Osteoblast (primary cell): Measurements from ENCODE around the gene IL1RAPL1. TPM values are rescaled to one million over a fixed set of nuclear protein-coding genes. Genes with fewer than 3 reads are reported as not detected.
"Not testable (repeated sequence)": the region's sequence is repeated elsewhere in the genome, so short reads cannot be mapped to it uniquely, and the experiment has no call there.

Source experiments
- DNase-seq: peaks from one replicate; pipeline ENCODE4 v3.0.0; 2011; ENCODE audit warnings: low spot score, mixed read lengths; ENCODE audit not compliant: insufficient read length; ENCODE audit errors: missing footprints
- H2AFZ ChIP-seq: 2 replicates; pipeline ENCODE4 v1.6.0; 2011; ENCODE audit warnings: mild to moderate bottlenecking, low read length
- H3K27ac ChIP-seq: 2 replicates; pipeline ENCODE4 v1.5.1; 2011; ENCODE audit warnings: mild to moderate bottlenecking, low read depth, low read length, moderate library complexity
- H3K27me3 ChIP-seq: 2 replicates; pipeline ENCODE4 v1.6.0; 2012; ENCODE audit warnings: mild to moderate bottlenecking, control low read depth, inconsistent platforms, low read length, moderate library complexity; ENCODE audit not compliant: insufficient read depth
- H3K36me3 ChIP-seq: 2 replicates; pipeline ENCODE4 v1.5.1; 2011; ENCODE audit warnings: mild to moderate bottlenecking, low read length, control low read depth, moderate library complexity; ENCODE audit not compliant: insufficient read depth
- H3K4me1 ChIP-seq: 2 replicates; pipeline ENCODE4 v1.5.1; 2011; ENCODE audit warnings: mild to moderate bottlenecking, low read length, control low read depth, moderate library complexity; ENCODE audit not compliant: insufficient read depth
- H3K4me2 ChIP-seq: 2 replicates; pipeline ENCODE4 v1.6.0; 2011; ENCODE audit warnings: mild to moderate bottlenecking, low read length; ENCODE audit not compliant: insufficient read depth
- H3K4me3 ChIP-seq: fragments of 200-600 bp; sonication (generic); 3 replicates; pipeline ENCODE4 v1.5.1; 2012; ENCODE audit warnings: mild to moderate bottlenecking, low read length, inconsistent platforms; ENCODE audit not compliant: insufficient read depth
- H3K79me2 ChIP-seq: 2 replicates; pipeline ENCODE4 v1.6.0; 2012; ENCODE audit warnings: mild to moderate bottlenecking, low read length, control low read depth, inconsistent platforms; ENCODE audit not compliant: insufficient read depth
- H3K9me3 ChIP-seq: 2 replicates; pipeline ENCODE4 v1.5.1; 2011; ENCODE audit warnings: low read depth, low read length, control low read depth
- H4K20me1 ChIP-seq: 2 replicates; pipeline ENCODE4 v1.6.0; 2012; ENCODE audit warnings: mild to moderate bottlenecking, low read length, control low read depth; ENCODE audit not compliant: insufficient read depth
- CTCF ChIP-seq: IDR thresholded peaks from 2 replicates; pipeline ENCODE4 v1.5.1; 2011; ENCODE audit warnings: mild to moderate bottlenecking, low read depth, low read length, moderate library complexity; ENCODE audit errors: extremely low read depth
- total RNA-seq: library from RNA; depleted of rRNA; stranded (reverse); fragments of >200 nt; gene quantifications from 2 replicates; pipeline ENCODE4 v1.2.3, GENCODE V29; 2012

Gene IL1RAPL1
- total RNA-seq, 1 donor = under 0.01 TPM

DNA sequence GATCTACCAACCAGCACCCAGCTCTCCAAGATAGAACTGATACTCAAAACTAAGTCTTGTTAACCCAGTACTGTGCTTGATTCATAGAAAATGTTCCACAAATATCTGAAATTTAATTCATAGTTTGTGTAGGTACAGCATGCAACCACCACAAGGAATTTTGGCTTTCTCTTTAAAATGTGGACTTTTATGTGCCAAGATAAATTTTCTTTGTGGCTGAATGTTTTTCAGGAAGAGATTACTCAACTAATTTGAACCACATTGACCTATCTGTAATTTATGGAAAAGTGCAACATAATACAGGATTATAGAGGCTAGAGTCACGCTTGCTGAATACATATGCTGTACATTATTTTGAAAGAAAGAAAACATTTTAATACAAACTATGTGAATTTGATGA lies 730.8 kb downstream of the IL1RAPL1 start:
- H3K4me3 ChIP-seq = no peak overlapping the region
- H4K20me1 ChIP-seq = no peaks in the 10 kb centered on the region
- TF ChIP-seq CTCF = no peak
- no peaks in the 10 kb centered on the region for H3K9me3 ChIP-seq
- no peaks in the 10 kb centered on the region for H3K27me3 ChIP-seq
- DNase-seq = no peak
- H2AFZ ChIP-seq = no peak overlapping the region
- H3K36me3 ChIP-seq = no peaks in the 10 kb centered on the region
- no peaks in the 10 kb centered on the region for H3K4me1 ChIP-seq
- no peaks in the 10 kb centered on the region for H3K79me2 ChIP-seq
- H3K4me2 ChIP-seq = no peak overlapping the region
- H3K27ac ChIP-seq = no peak overlapping the region

DNA sequence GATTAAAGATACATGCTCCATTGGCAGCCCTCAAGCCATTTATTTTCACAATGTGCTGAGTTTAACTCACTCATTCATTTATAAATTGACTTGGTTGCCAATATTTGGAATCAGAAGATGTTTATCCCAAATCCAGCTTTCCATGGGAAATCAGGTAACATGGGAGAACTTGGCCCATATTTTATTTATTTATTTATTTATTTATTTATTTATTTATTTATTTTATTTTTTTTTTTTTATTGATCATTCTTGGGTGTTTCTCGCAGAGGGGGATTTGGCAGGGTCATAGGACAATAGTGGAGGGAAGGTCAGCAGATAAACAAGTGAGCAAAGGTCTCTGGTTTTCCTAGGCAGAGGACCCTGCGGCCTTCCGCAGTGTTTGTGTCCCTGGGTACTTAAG lies 745.2 kb downstream of the IL1RAPL1 start:
- H3K27ac ChIP-seq, H4K20me1 ChIP-seq, H2AFZ ChIP-seq, H3K27me3 ChIP-seq, H3K4me1 ChIP-seq, H3K36me3 ChIP-seq, H3K4me2 ChIP-seq, H3K9me3 ChIP-seq, H3K4me3 ChIP-seq, H3K79me2 ChIP-seq, DNase-seq: not testable (repeated sequence)

DNA sequence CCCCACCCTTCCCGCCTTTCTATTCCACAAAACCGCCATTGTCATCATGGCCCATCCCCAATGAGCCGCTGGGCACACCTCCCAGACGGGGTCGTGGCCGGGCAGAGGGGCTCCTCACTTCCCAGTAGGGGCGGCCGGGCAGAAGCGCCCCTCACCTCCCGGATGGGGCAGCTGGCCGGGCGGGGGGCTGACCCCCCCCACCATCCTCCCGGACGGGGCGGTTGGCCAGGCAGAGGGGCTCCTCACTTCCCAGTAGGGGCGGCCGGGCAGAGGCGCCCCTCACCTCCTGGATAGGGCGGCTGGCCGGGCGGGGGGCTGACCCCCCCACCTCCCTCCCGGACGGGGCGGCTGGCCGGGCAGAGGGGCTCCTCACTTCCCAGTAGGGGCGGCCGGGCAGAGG lies 745.8 kb downstream of the IL1RAPL1 start:
- not testable (repeated sequence) for H3K79me2 ChIP-seq, H2AFZ ChIP-seq, H3K9me3 ChIP-seq, H3K4me1 ChIP-seq, H4K20me1 ChIP-seq, H3K4me2 ChIP-seq, DNase-seq, H3K27ac ChIP-seq, H3K4me3 ChIP-seq, H3K36me3 ChIP-seq, H3K27me3 ChIP-seq

DNA sequence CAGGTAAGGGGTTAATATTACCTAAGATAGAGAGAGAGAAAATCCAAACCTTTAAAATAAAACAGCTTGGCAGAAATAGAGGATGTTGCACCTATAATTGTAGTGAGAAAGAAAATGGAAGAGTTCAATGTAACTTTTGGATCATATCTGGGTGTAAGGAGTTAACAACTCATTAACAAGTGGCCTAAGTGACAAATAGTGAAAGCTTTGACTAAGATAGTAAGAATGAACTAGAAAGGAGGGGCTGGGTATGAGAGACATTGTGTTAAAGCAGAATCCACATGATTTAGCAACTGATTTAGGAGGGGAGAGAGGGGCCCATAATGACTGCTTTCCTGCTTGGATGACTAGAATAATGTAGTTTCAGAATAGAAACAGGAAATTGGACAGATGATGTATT lies 761.0 kb downstream of the IL1RAPL1 start:
- DNase-seq = no peak
- H3K4me1 ChIP-seq = no peaks in the 10 kb centered on the region
- H3K36me3 ChIP-seq = no peaks in the 10 kb centered on the region
- no peaks in the 10 kb centered on the region for H3K9me3 ChIP-seq
- H3K4me2 ChIP-seq = no peak overlapping the region
- TF ChIP-seq CTCF = no peak
- no peaks in the 10 kb centered on the region for H4K20me1 ChIP-seq
- H3K79me2 ChIP-seq = no peaks in the 10 kb centered on the region
- no peak overlapping the region for H2AFZ ChIP-seq
- H3K4me3 ChIP-seq = no peak overlapping the region
- H3K27ac ChIP-seq = no peak overlapping the region
- H3K27me3 ChIP-seq = no peaks in the 10 kb centered on the region

GRCh38 chrX:29359276-29359675 lies 772.0 kb downstream of the IL1RAPL1 start:
- H4K20me1 ChIP-seq = no peaks in the 10 kb centered on the region
- no peaks in the 10 kb centered on the region for H3K36me3 ChIP-seq
- H3K27ac ChIP-seq = no peak overlapping the region
- no peak overlapping the region for H3K4me2 ChIP-seq
- H3K9me3 ChIP-seq = no peaks in the 10 kb centered on the region
- H3K79me2 ChIP-seq = no peaks in the 10 kb centered on the region
- no peaks in the 10 kb centered on the region for H3K4me1 ChIP-seq
- no peaks in the 10 kb centered on the region for H3K27me3 ChIP-seq
- no peak overlapping the region for H3K4me3 ChIP-seq
- DNase-seq = no peak
- no peak for TF ChIP-seq CTCF
- no peak overlapping the region for H2AFZ ChIP-seq

DNA sequence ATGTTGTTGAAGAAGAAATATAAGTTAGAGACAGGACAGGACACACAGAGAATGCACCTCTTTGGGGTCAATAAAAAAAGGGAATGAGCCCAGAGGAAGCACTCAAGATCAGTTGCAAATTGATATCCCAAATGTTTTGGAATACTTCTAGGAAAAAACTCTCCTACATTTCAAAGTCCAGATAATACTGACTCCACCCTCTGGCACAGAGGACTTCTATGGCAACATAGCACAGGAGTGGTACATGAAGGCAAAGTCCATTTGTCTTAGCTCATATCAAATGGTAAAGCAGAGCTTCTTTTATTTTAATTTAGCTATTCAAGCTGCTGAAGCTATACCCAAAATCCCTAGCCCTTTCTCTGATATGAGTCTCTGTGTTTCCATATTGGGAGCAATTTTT lies 787.5 kb downstream of the IL1RAPL1 start:
- not testable (repeated sequence) for H3K36me3 ChIP-seq, H3K4me3 ChIP-seq, H3K9me3 ChIP-seq, H3K4me1 ChIP-seq, H3K27me3 ChIP-seq, DNase-seq, H4K20me1 ChIP-seq, H3K79me2 ChIP-seq, H3K4me2 ChIP-seq, H3K27ac ChIP-seq, H2AFZ ChIP-seq
